Stimulated activated effector memory CD8-positive, alpha-beta T cell treated with anti-CD3 and anti-CD28 coated beads, Interleukin-12 subunit alpha, Interleukin-12 subunit beta, amount 100 ng/mL, for 72 hours (primary cell): ENCODE measurements around the gene PJA2.
A peak's percentile ranks its signal among the peaks of the same experiment; 100 is the strongest.
"Not testable (repeated sequence)": the region's sequence is repeated elsewhere in the genome, so short reads cannot be mapped to it uniquely, and the experiment has no call there.

Experiments
- ATAC-seq: fragments of 150-1000 bp; cut with Tn5 transposase; 2 replicates; pipeline ENCODE4 v1.10.0; 2021
- DNase-seq, 2 donors: peaks; one replicate each; pipeline ENCODE4 v3.0.0; 2021 to 2022; ENCODE audit warnings: low spot score in 2 of 2
- H3K27ac Mint-ChIP-seq: one replicate; pipeline ENCODE4 v1.8.0; 2022; ENCODE audit warnings: mild to moderate bottlenecking, mixed read lengths
- H3K36me3 Mint-ChIP-seq: one replicate; pipeline ENCODE4 v1.8.0; 2022; ENCODE audit warnings: mild to moderate bottlenecking, mixed read lengths
- H3K4me1 Mint-ChIP-seq: one replicate; pipeline ENCODE4 v1.8.0; 2022; ENCODE audit warnings: mixed read lengths
- H3K4me3 Mint-ChIP-seq: one replicate; pipeline ENCODE4 v1.8.0; 2022; ENCODE audit warnings: mild to moderate bottlenecking, mixed read lengths
- H3K9me3 Mint-ChIP-seq: one replicate; pipeline ENCODE4 v1.8.0; 2022; ENCODE audit warnings: mixed read lengths

The PJA2 gene, protein sequence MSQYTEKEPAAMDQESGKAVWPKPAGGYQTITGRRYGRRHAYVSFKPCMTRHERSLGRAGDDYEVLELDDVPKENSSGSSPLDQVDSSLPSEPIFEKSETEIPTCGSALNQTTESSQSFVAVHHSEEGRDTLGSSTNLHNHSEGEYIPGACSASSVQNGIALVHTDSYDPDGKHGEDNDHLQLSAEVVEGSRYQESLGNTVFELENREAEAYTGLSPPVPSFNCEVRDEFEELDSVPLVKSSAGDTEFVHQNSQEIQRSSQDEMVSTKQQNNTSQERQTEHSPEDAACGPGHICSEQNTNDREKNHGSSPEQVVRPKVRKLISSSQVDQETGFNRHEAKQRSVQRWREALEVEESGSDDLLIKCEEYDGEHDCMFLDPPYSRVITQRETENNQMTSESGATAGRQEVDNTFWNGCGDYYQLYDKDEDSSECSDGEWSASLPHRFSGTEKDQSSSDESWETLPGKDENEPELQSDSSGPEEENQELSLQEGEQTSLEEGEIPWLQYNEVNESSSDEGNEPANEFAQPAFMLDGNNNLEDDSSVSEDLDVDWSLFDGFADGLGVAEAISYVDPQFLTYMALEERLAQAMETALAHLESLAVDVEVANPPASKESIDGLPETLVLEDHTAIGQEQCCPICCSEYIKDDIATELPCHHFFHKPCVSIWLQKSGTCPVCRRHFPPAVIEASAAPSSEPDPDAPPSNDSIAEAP

DNA sequence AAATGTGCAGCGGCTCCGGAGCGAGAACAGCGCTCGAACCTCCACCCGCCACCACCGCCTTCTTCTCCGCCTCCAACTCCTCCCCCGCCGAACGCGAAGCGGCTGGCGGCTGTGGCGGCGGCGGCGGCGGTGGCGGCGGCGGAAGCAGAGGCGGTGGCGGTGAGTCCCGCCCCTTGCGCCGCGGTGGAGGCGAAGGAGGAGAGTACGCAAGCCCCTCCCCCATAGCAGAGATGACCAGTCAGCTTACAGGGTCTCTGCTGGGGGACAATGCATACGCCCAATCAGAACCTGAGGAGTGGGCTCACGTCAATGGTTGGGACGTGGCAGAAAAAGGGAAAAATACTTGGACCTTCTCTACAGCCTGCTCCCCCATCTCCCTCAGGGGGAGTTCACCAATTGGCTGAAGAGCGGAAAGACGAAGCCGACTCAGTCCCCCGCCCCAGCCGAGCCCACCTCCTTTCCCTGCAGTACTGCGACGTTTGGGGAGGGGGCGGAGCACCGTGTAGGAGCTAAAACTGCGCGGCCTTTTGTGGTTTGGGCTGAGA lies at the start of gene PJA2:
Gene PJA2, minus strand, starts transcription at position 131 of the 545 bp plus-strand sequence. CDS start 26,541 bp downstream, outside the sequence.
- peaks cover 6% of the 10 kb centered on the region for H3K9me3 Mint-ChIP-seq
- peak within 1 kb of the TSS; percentile 99 for H3K27ac Mint-ChIP-seq
- H3K4me3 Mint-ChIP-seq, result peak within 1 kb of the TSS; percentile 100
- peak; percentile 88 for ATAC-seq
- H3K4me1 Mint-ChIP-seq, result peaks cover 34% of the 10 kb centered on the region
- peak; percentile 96 to 98 for DNase-seq
- H3K36me3 Mint-ChIP-seq, result peaks cover 40% of the 10 kb centered on the region

- ATAC-seq (peak; percentile 100), DNase-seq (peak in 1 of 2 donors; percentile 62)
- H3K4me1 Mint-ChIP-seq, result peaks cover 6% of the 10 kb centered on the region
- peak overlapping the region; percentile 20 for H3K4me3 Mint-ChIP-seq
- H3K9me3 Mint-ChIP-seq, result no peaks in the 10 kb centered on the region
- peak overlapping the region; percentile 14 for H3K27ac Mint-ChIP-seq
- no peaks in the 10 kb centered on the region for H3K36me3 Mint-ChIP-seq
Observed at GRCh38 chr5:109455598-109456096, 45.9 kb upstream of the PJA2 start.

- Mint-ChIP-seq H3K4me3 (peak overlapping the region; percentile 20), H3K27ac (peak overlapping the region; percentile 14), H3K4me1 (peaks cover 6% of the 10 kb centered on the region), H3K9me3 (no peaks in the 10 kb centered on the region), H3K36me3 (no peaks in the 10 kb centered on the region)
- ATAC-seq, result no peak
- DNase-seq, result no peak
Observed at GRCh38 chr5:109454731-109455505, 45.1 kb upstream of the PJA2 start.

- DNase-seq (no peak), ATAC-seq (no peak)
- H3K36me3 Mint-ChIP-seq, result no peaks in the 10 kb centered on the region
- peaks cover 6% of the 10 kb centered on the region for H3K4me1 Mint-ChIP-seq
- no peak overlapping the region for H3K27ac Mint-ChIP-seq
- no peak overlapping the region for H3K4me3 Mint-ChIP-seq
- no peaks in the 10 kb centered on the region for H3K9me3 Mint-ChIP-seq
Observed at GRCh38 chr5:109453251-109453650, 43.5 kb upstream of the PJA2 start.

DNA sequence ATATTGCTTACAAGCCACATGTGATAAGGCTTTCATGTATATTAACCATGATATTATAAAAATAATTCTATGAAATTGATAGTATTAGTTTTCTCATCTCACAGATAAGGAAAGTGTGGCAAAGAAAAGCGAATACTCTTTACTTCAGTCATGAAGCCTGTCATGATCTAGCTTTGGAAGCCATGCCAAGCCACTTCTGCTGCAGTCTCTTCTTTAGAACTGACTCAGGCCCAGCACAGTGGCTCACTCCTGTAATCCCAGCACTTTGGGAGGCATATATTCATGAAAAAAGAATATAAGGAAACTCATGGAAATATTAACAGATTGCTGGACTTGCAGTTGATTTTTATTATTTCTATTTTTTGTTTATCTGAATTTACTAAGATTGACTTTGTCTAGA lies 42.9 kb upstream of the PJA2 start:
- no peak overlapping the region for H3K27ac Mint-ChIP-seq
- H3K4me3 Mint-ChIP-seq, result no peak overlapping the region
- peaks cover 6% of the 10 kb centered on the region for H3K4me1 Mint-ChIP-seq
- ATAC-seq (no peak), DNase-seq (no peak)
- no peaks in the 10 kb centered on the region for H3K9me3 Mint-ChIP-seq
- no peaks in the 10 kb centered on the region for H3K36me3 Mint-ChIP-seq

DNA sequence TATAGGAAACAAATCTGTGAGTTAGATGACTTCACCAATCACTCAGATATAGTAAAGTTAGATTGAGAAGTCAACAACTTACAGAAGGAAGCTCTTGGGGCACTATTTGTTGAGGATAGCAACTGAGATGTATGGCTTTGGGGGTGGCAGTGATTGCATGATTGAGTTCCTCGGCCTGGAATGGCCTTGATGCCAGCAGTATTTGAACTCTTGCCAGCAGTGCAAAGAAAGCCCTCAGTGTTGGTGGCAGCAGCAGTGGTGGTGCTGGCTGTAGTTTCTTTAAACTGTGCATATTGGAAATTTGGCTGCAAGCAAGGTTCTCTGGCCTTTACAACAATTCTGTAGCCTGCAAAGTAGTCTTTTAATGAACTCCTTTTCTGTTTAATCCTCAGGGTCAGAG lies 41.4 kb upstream of the PJA2 start:
- Mint-ChIP-seq H3K27ac (no peak overlapping the region), H3K4me1 (peaks cover 6% of the 10 kb centered on the region), H3K36me3 (no peaks in the 10 kb centered on the region), H3K4me3 (no peak overlapping the region), H3K9me3 (no peaks in the 10 kb centered on the region)
- DNase-seq (no peak), ATAC-seq (no peak)

DNA sequence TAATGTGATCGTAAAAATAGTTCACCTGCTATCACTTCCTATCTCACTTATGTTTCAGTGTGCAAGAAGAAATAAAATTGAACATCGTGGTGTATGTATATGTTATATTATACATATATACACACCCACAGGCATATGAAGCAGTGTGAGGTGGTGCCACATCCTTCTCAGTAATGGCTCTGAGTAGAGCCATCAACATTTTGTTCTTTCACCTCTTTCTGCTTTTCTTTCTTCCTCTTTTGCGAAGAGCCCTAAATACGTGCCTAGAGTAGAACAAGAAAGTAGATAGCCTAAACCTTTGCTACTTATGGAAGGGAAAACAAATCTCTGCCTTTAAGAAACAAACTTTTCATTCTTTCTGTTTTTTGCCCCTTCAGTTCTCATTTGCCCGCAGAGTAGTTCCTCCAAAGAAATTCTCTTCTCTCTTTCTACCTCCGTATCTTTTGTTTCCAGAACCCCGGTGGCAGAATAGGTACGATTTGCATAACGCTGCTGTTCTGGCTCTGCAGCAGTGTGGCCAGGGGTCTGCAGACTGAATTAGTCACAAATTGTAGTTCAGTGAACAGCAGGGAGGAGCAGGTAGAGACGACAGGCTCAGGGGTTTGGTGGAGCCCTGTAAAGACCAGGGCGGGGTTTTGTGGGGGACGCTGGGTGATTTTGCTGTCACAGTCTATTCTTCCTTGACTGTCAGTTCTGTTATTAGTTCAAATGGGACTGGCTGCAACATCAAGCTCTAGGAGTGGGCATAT lies 40.5 kb upstream of the PJA2 start:
- Mint-ChIP-seq H3K4me3 (no peak overlapping the region), H3K9me3 (no peaks in the 10 kb centered on the region), H3K36me3 (no peaks in the 10 kb centered on the region), H3K4me1 (peaks cover under 1% of the 10 kb centered on the region), H3K27ac (no peak overlapping the region)
- no peak for ATAC-seq
- DNase-seq, result no peak

- H3K36me3 Mint-ChIP-seq, result no peaks in the 10 kb centered on the region
- no peak overlapping the region for H3K4me3 Mint-ChIP-seq
- ATAC-seq (no peak), DNase-seq (no peak)
- H3K4me1 Mint-ChIP-seq, result no peaks in the 10 kb centered on the region
- H3K9me3 Mint-ChIP-seq, result no peaks in the 10 kb centered on the region
- no peak overlapping the region for H3K27ac Mint-ChIP-seq
Observed at GRCh38 chr5:109448838-109449237, 39.1 kb upstream of the PJA2 start.

DNA sequence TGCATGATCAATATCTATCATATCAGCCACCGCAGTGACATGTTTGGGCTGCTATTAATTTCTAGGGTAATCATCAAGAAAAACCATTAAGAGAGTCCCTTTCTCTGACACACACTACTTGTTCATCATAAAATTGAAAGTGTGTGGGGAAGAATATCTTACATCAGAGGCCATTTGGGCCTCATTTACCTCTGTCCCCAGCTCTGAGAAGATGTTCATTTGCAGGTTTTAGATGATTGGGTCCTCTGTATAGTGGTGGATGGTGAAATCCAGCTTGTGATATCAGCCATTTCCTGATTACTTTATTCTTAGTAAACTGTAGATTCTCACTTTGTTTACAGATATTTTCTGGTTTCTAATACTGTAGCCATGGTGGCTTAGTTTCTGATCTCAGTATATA lies 29.8 kb upstream of the PJA2 start:
- no peaks in the 10 kb centered on the region for H3K9me3 Mint-ChIP-seq
- no peak overlapping the region for H3K4me3 Mint-ChIP-seq
- H3K36me3 Mint-ChIP-seq, result no peaks in the 10 kb centered on the region
- DNase-seq (no peak), ATAC-seq (peak; percentile 52)
- no peak overlapping the region for H3K27ac Mint-ChIP-seq
- H3K4me1 Mint-ChIP-seq, result no peaks in the 10 kb centered on the region

DNA sequence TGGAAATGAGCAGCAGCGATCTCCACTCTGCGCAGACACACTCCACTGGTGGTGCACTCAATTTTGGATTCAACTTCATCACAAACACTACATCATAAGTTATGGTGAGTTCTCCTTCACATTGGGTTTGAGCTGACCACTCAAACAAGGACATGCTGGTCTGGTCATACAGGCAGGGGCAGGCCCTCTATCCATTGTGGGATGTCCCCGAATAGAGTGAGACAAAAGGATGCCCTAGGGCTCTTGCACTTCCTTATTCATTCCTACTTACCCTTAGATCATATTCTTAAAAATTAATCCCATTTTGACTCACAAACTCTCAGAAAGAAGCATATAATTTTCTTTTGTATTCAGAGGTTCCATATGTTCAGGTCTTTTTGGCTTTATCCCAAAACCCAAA lies 16.3 kb upstream of the PJA2 start:
- no peaks in the 10 kb centered on the region for H3K9me3 Mint-ChIP-seq
- no peak overlapping the region for H3K27ac Mint-ChIP-seq

GRCh38 chr5:109425521-109425920 lies 15.7 kb upstream of the PJA2 start:
- not testable (repeated sequence) for H3K9me3 Mint-ChIP-seq, ATAC-seq, H3K27ac Mint-ChIP-seq, DNase-seq, H3K4me3 Mint-ChIP-seq, H3K4me1 Mint-ChIP-seq, H3K36me3 Mint-ChIP-seq

More for the DNA sequence above, 16.3 kb upstream of the PJA2 start:
- no peak overlapping the region for H3K4me3 Mint-ChIP-seq
- H3K36me3 Mint-ChIP-seq, result no peaks in the 10 kb centered on the region
- DNase-seq (no peak), ATAC-seq (no peak)
- H3K4me1 Mint-ChIP-seq, result no peaks in the 10 kb centered on the region

DNA sequence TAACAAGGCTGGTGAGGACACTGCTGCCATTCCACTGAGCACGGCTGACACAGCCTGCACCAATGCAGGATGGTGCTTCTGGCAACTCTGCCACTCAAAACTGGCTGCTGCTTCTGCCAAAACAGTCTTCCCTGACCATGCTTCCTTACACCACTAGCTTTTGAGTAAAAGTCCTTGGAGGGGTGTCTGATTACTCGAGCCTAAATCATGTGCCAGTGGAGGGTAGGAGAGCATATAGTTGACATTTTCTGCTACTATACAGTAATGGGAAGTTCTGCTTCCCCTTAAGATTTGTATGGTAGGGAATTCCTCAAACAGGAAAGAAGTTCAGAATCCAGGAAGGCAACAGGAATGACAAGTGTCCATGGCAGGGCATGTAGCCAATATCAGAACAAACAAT lies 12.2 kb upstream of the PJA2 start:
- Mint-ChIP-seq H3K27ac (no peak overlapping the region), H3K4me3 (no peak overlapping the region), H3K36me3 (no peaks in the 10 kb centered on the region), H3K4me1 (no peaks in the 10 kb centered on the region), H3K9me3 (no peaks in the 10 kb centered on the region)
- DNase-seq (no peak), ATAC-seq (no peak)

- ATAC-seq, result no peak
- DNase-seq, result no peak
- H3K36me3 Mint-ChIP-seq, result no peaks in the 10 kb centered on the region
- H3K27ac Mint-ChIP-seq, result no peak overlapping the region
- H3K4me3 Mint-ChIP-seq, result no peak overlapping the region
- H3K9me3 Mint-ChIP-seq, result peaks cover 6% of the 10 kb centered on the region
- peaks cover 6% of the 10 kb centered on the region for H3K4me1 Mint-ChIP-seq
Observed at GRCh38 chr5:109418712-109419352, 9.1 kb upstream of the PJA2 start.

DNA sequence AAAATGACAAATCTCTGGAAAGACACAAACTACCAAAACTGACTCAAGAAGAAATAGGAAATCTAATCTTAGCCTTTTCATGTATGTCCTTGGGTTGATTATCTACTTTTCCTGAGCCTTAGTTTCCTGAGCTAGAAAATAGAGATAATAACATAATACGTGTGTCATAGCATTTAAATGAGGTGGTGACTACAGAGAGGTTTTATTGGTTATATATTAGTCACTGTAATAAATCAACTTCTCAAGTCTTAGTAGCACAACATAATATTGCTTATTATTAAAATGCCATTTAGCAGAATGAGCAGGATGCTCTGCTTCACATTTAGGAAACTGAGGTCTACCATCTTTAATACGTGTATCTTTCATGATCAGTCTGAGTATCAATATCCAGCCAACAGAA lies 7.1 kb upstream of the PJA2 start:
- H3K4me3 Mint-ChIP-seq, result no peak overlapping the region
- no peaks in the 10 kb centered on the region for H3K36me3 Mint-ChIP-seq
- H3K4me1 Mint-ChIP-seq, result peaks cover 9% of the 10 kb centered on the region
- no peak overlapping the region for H3K27ac Mint-ChIP-seq
- peaks cover 6% of the 10 kb centered on the region for H3K9me3 Mint-ChIP-seq
- DNase-seq (no peak), ATAC-seq (no peak)
